BLaER1 treated with 17β-estradiol and CSF1 and Interleukin-3, amounts not matched to agents 10 nM and 100 nM (cell line): ENCODE data around the gene IL17REL.
A peak's percentile ranks its signal among the peaks of the same experiment; 100 is the strongest.

Source experiments
- H3K27ac ChIP-seq, 11 experiments: shearing (Covaris generic); formaldehyde crosslinking; 2 replicates each; pipeline ENCODE4 v1.8.1; 2022
- H3K27me3 ChIP-seq, 11 experiments: shearing (Covaris generic); formaldehyde crosslinking; 2 replicates each; pipeline ENCODE4 v1.8.1; 2022
- H3K36me3 ChIP-seq, 11 experiments: shearing (Covaris generic); formaldehyde crosslinking; 2 replicates each; pipeline ENCODE4 v1.8.1; 2022
- H3K4me1 ChIP-seq, 10 experiments: shearing (Covaris generic); formaldehyde crosslinking; 2 replicates each; pipeline ENCODE4 v1.8.1; 2022
- H3K4me2 ChIP-seq, 11 experiments: shearing (Covaris generic); formaldehyde crosslinking; 2 replicates each; pipeline ENCODE4 v1.8.1; 2022
- H3K4me3 ChIP-seq, 10 experiments: shearing (Covaris generic); formaldehyde crosslinking; 2 replicates each; pipeline ENCODE4 v1.8.1; 2022
- H3K9ac ChIP-seq, 11 experiments: shearing (Covaris generic); formaldehyde crosslinking; 2 replicates each; pipeline ENCODE4 v1.8.1; 2022
- H3K9me3 ChIP-seq, 11 experiments: shearing (Covaris generic); formaldehyde crosslinking; replicated peaks in 1 of 11; 2 replicates each; pipeline ENCODE4 v1.8.1; 2022
- H4K20me1 ChIP-seq, 11 experiments: shearing (Covaris generic); formaldehyde crosslinking; 2 replicates each; pipeline ENCODE4 v1.8.1; 2022
- Cebpa-rat ChIP-seq, 11 experiments: shearing (Covaris generic); IDR thresholded peaks; 2 replicates each; pipeline ENCODE4 v1.8.1; 2022

Gene IL17REL

GRCh38 chr22:50058061-50058905, 45.7 kb upstream of the IL17REL start, which contains the start of gene TTLL8:
TTLL8 (minus strand) TSS chr22:50058298.
- peaks cover 0 to 20% (median 0%) of the 10 kb centered on the region in 11 experiments; a peak in 2 of 22 replicates for H4K20me1 ChIP-seq
- peaks cover 0 to 11% (median 0%) of the 10 kb centered on the region in 11 experiments; a peak in 5 of 22 replicates for H3K27me3 ChIP-seq
- no peak for TF ChIP-seq Cebpa-rat (IDR thresholded peaks at IDR 0.05)
- no peak within 1 kb of the TSS for H3K27ac ChIP-seq
- no peak within 1 kb of the TSS for H3K4me3 ChIP-seq
- H3K4me1 ChIP-seq: peaks cover 24 to 51% (median 44%) of the 10 kb centered on the region in 10 experiments
- peaks cover 6 to 13% (median 11%) of the 10 kb centered on the region in 11 experiments for H3K9me3 ChIP-seq
- H3K4me2 ChIP-seq: peak within 1 kb of the TSS; percentile 54 to 86 (median 78); a peak in 21 of 22 replicates
- H3K36me3 ChIP-seq: no peaks in the 10 kb centered on the region
- peak within 1 kb of the TSS in 2 of 11 experiments; percentile 10 to 19; a peak in 1 of 22 replicates for H3K9ac ChIP-seq

GRCh38 chr22:50057278-50058060, 44.9 kb upstream of the IL17REL start:
- Histone ChIP-seq H3K4me2 (no peak overlapping the region), H3K9ac (no peak overlapping the region), H3K9me3 (peaks cover 10 to 19% (median 17%) of the 10 kb centered on the region in 11 experiments), H3K4me3 (no peak overlapping the region), H3K4me1 (peaks cover 24 to 51% (median 44%) of the 10 kb centered on the region in 10 experiments), H3K36me3 (no peaks in the 10 kb centered on the region), H4K20me1 (peaks cover 0 to 20% (median 0%) of the 10 kb centered on the region in 11 experiments; a peak in 2 of 22 replicates), H3K27ac (no peak overlapping the region), H3K27me3 (peaks cover 0 to 11% (median 0%) of the 10 kb centered on the region in 11 experiments; a peak in 5 of 22 replicates)
- TF ChIP-seq Cebpa-rat (IDR thresholded peaks at IDR 0.05): no peak

- no peak overlapping the region for H3K27ac ChIP-seq
- no peaks in the 10 kb centered on the region for H3K36me3 ChIP-seq
- peaks cover 20 to 44% (median 37%) of the 10 kb centered on the region in 10 experiments for H3K4me1 ChIP-seq
- no peak overlapping the region for H3K9ac ChIP-seq
- peaks cover 0 to 11% (median 0%) of the 10 kb centered on the region in 11 experiments; a peak in 5 of 22 replicates for H3K27me3 ChIP-seq
- peaks cover 10 to 24% (median 17%) of the 10 kb centered on the region in 11 experiments for H3K9me3 ChIP-seq
- TF ChIP-seq Cebpa-rat (IDR thresholded peaks at IDR 0.05): no peak
- H4K20me1 ChIP-seq: peaks cover 0 to 20% (median 0%) of the 10 kb centered on the region in 11 experiments; a peak in 2 of 22 replicates
- no peak overlapping the region for H3K4me3 ChIP-seq
- H3K4me2 ChIP-seq: peak overlapping the region in 10 of 11 experiments; percentile 16 to 53 (median 29); a peak in 9 of 22 replicates
These were observed 43.8 kb upstream of the IL17REL start for GRCh38 chr22:50056214-50056972.

- peaks cover 10 to 24% (median 17%) of the 10 kb centered on the region in 11 experiments for H3K9me3 ChIP-seq
- H3K4me3 ChIP-seq: no peak overlapping the region
- TF ChIP-seq Cebpa-rat (IDR thresholded peaks at IDR 0.05): no peak
- H3K36me3 ChIP-seq: no peaks in the 10 kb centered on the region
- H3K4me2 ChIP-seq: peak overlapping the region in 4 of 11 experiments; percentile 7 to 31 (median 16); a peak in 6 of 22 replicates
- H3K27me3 ChIP-seq: peaks cover 0 to 6% (median 0%) of the 10 kb centered on the region in 11 experiments; a peak in 4 of 22 replicates
- H3K27ac ChIP-seq: no peak overlapping the region
- no peak overlapping the region for H3K9ac ChIP-seq
- H4K20me1 ChIP-seq: no peaks in the 10 kb centered on the region
- peaks cover 2 to 20% (median 13%) of the 10 kb centered on the region in 10 experiments; a peak in 17 of 20 replicates for H3K4me1 ChIP-seq
These were observed 41.3 kb upstream of the IL17REL start for GRCh38 chr22:50053861-50054260.

- Histone ChIP-seq H3K4me3 (no peak overlapping the region), H3K9ac (no peak overlapping the region), H3K36me3 (no peaks in the 10 kb centered on the region), H3K4me2 (no peak overlapping the region), H3K27ac (no peak overlapping the region), H3K27me3 (no peaks in the 10 kb centered on the region), H4K20me1 (no peaks in the 10 kb centered on the region), H3K9me3 (peaks cover 10 to 24% (median 17%) of the 10 kb centered on the region in 11 experiments), H3K4me1 (peaks cover 0 to 15% (median 8%) of the 10 kb centered on the region in 10 experiments; a peak in 9 of 20 replicates)
- no peak for TF ChIP-seq Cebpa-rat (IDR thresholded peaks at IDR 0.05)
These were observed 39.4 kb upstream of the IL17REL start for GRCh38 chr22:50051930-50052329.

GRCh38 chr22:50049299-50050195, 37.0 kb upstream of the IL17REL start:
- Histone ChIP-seq H3K4me3 (no peak overlapping the region), H3K4me1 (peaks cover 6 to 16% (median 10%) of the 10 kb centered on the region in 10 experiments), H3K27ac (no peak overlapping the region), H3K9ac (no peak overlapping the region), H4K20me1 (peaks cover 0 to 6% (median 0%) of the 10 kb centered on the region in 11 experiments; a peak in 4 of 22 replicates), H3K4me2 (no peak overlapping the region), H3K9me3 (peaks cover 10 to 24% (median 17%) of the 10 kb centered on the region in 11 experiments), H3K36me3 (no peaks in the 10 kb centered on the region), H3K27me3 (peaks cover 0 to 9% (median 6%) of the 10 kb centered on the region in 11 experiments; a peak in 14 of 22 replicates)
- TF ChIP-seq Cebpa-rat (IDR thresholded peaks at IDR 0.05): no peak

- no peak for TF ChIP-seq Cebpa-rat (IDR thresholded peaks at IDR 0.05)
- H3K36me3 ChIP-seq: no peaks in the 10 kb centered on the region
These were observed 36.3 kb upstream of the IL17REL start for GRCh38 chr22:50048836-50049235.

More at GRCh38 chr22:50048836-50049235, 36.3 kb upstream of the IL17REL start:
- no peak overlapping the region for H3K9ac ChIP-seq
- H3K4me1 ChIP-seq: peaks cover 9 to 16% (median 13%) of the 10 kb centered on the region in 10 experiments
- no peak overlapping the region for H3K4me2 ChIP-seq
- H3K27ac ChIP-seq: no peak overlapping the region
- peaks cover 10 to 20% (median 15%) of the 10 kb centered on the region in 11 experiments for H3K9me3 ChIP-seq
- H4K20me1 ChIP-seq: peaks cover 0 to 6% (median 0%) of the 10 kb centered on the region in 11 experiments; a peak in 4 of 22 replicates
- peaks cover 0 to 15% (median 9%) of the 10 kb centered on the region in 11 experiments; a peak in 14 of 22 replicates for H3K27me3 ChIP-seq
- H3K4me3 ChIP-seq: no peak overlapping the region
